K562 (cell line): ENCODE results near the gene BIRC5. TPM values are rescaled to one million over a fixed set of nuclear protein-coding genes. Genes with fewer than 3 reads are reported as not detected.

ENCODE experiments used
- ATF1 ChIP-seq, 2 experiments: fragments of 450-650 bp in 1 of 2; IDR thresholded peaks; 2 replicates each; pipeline ENCODE4 v1.6.1; 2016; ENCODE audit warnings: missing compliant biosample characterization in 1 of 2, missing genetic modification characterization in 1 of 2
- ATF7 ChIP-seq: fragments of 450-650 bp; IDR thresholded peaks from 2 replicates; pipeline ENCODE4 v1.7.1; 2014; ENCODE audit warnings: mild to moderate bottlenecking, moderate library complexity
- BRD9 ChIP-seq: fragments of 450-650 bp; IDR thresholded peaks from 2 replicates; pipeline ENCODE4 v1.6.1; 2018; ENCODE audit warnings: low read depth; ENCODE audit not compliant: partially characterized antibody
- E2F4 ChIP-seq: sonication (generic); formaldehyde crosslinking; IDR thresholded peaks from 2 replicates; pipeline ENCODE4 v1.8.0; 2022; ENCODE audit warnings: mild to moderate bottlenecking, low read depth, missing genetic modification reagents
- E2F5 ChIP-seq: sonication (generic); formaldehyde crosslinking; IDR thresholded peaks from 2 replicates; pipeline ENCODE4 v1.8.0; 2022; ENCODE audit warnings: mild to moderate bottlenecking, missing genetic modification reagents
- ELF4 ChIP-seq: fragments of 450-650 bp; formaldehyde crosslinking; IDR thresholded peaks from 2 replicates; pipeline ENCODE4 v1.4.0; 2022; ENCODE audit warnings: missing genetic modification characterization
- ETV1 ChIP-seq: fragments of 450-650 bp; conservative IDR thresholded peaks from 2 replicates; pipeline ENCODE4 v1.6.1; 2016; ENCODE audit warnings: missing genetic modification characterization, control low read depth, low read depth, missing compliant biosample characterization
- FOS ChIP-seq: IDR thresholded peaks from 3 replicates; pipeline ENCODE4 v1.6.1; 2011; ENCODE audit not compliant: insufficient read length; ENCODE audit errors: extremely low read depth
- HDAC1 ChIP-seq, 2 experiments: fragments of 450-650 bp; IDR thresholded peaks; 2 replicates each; pipeline ENCODE4 v1.6.1; 2016 to 2017; ENCODE audit warnings: inconsistent platforms in 1 of 2, mild to moderate bottlenecking in 1 of 2, moderate library complexity in 1 of 2
- HMGN3 ChIP-seq: IDR thresholded peaks from 2 replicates; pipeline ENCODE4 v1.6.1; 2011; ENCODE audit warnings: borderline replicate concordance, low read depth, mild to moderate bottlenecking, mixed read lengths, low read length; ENCODE audit not compliant: insufficient read length; ENCODE audit errors: extremely low read depth
- JUND ChIP-seq, 2 experiments: IDR thresholded peaks; 2 replicates in 1 of 2; 3 replicates in 1 of 2; pipeline ENCODE4 v1.6.1; 2011; ENCODE audit warnings: borderline replicate concordance in 2 of 2, low read depth in 2 of 2, low read length in 2 of 2, improper control_type of control experiment in 1 of 2, missing biosample characterization in 1 of 2, missing genetic modification characterization in 1 of 2, missing genetic modification reagents in 1 of 2
- MED1 ChIP-seq: sonication (generic); formaldehyde crosslinking; IDR thresholded peaks from 2 replicates; pipeline ENCODE4 v1.8.1; 2023; ENCODE audit warnings: missing genetic modification reagents, borderline replicate concordance
- MTA3 ChIP-seq: fragments of 450-650 bp; formaldehyde crosslinking; IDR thresholded peaks from 2 replicates; pipeline ENCODE4 v1.6.1; 2017; ENCODE audit warnings: mild to moderate bottlenecking, borderline replicate concordance
- NONO ChIP-seq, 2 experiments: fragments of 200-400 bp in 1 of 2; fragments of 450-650 bp in 1 of 2; formaldehyde crosslinking in 1 of 2; IDR thresholded peaks; 2 replicates each; pipeline ENCODE4 v1.6.1; 2017; ENCODE audit warnings: low read depth in 2 of 2, mild to moderate bottlenecking in 2 of 2, moderate library complexity in 2 of 2, low read length in 1 of 2
- NR3C1 ChIP-seq: sonication (generic); formaldehyde crosslinking; IDR thresholded peaks from 2 replicates; pipeline ENCODE4 v1.8.1; 2022; ENCODE audit warnings: missing genetic modification reagents
- RAD21 ChIP-seq, 2 experiments: fragments of 250-450 bp in 1 of 2; fragments of 450-650 bp in 1 of 2; sonication (Bioruptor Pico) in 1 of 2; formaldehyde crosslinking in 1 of 2; IDR thresholded peaks in 1 of 2; conservative IDR thresholded peaks in 1 of 2; 2 replicates each; pipeline versions ENCODE4 v1.4.0 to v1.8.0; 2020 to 2022; ENCODE audit warnings: mild to moderate bottlenecking in 2 of 2, moderate library complexity in 1 of 2
- SMC3 ChIP-seq: conservative IDR thresholded peaks from 2 replicates; pipeline ENCODE4 v1.6.1; 2011; ENCODE audit warnings: low read depth, low read length, improper control_type of control experiment; ENCODE audit not compliant: insufficient read depth
- SPI1 ChIP-seq: IDR thresholded peaks from 2 replicates; pipeline ENCODE4 v1.6.1; 2011; ENCODE audit warnings: low read depth, low read length, control low read depth, borderline replicate concordance
- TCF3 ChIP-seq: sonication (generic); formaldehyde crosslinking; IDR thresholded peaks from 2 replicates; pipeline ENCODE4 v1.4.0; 2020; ENCODE audit warnings: mild to moderate bottlenecking, missing genetic modification reagents
- ZBTB34 ChIP-seq: fragments of 250-450 bp; sonication (Bioruptor Pico); IDR thresholded peaks from 2 replicates; pipeline ENCODE4 v1.8.0; 2021; ENCODE audit warnings: mild to moderate bottlenecking, moderate library complexity
- ZBTB7A ChIP-seq: IDR thresholded peaks from 2 replicates; pipeline ENCODE4 v1.6.1; 2011; ENCODE audit warnings: low read depth, mild to moderate bottlenecking, low read length, moderate library complexity, borderline replicate concordance; ENCODE audit not compliant: control insufficient read depth
- ZNF12 ChIP-seq: sonication (generic); formaldehyde crosslinking; IDR thresholded peaks from 2 replicates; pipeline ENCODE4 v1.4.0; 2020; ENCODE audit warnings: mild to moderate bottlenecking, missing genetic modification reagents
- ZNF121 ChIP-seq: sonication (generic); formaldehyde crosslinking; conservative IDR thresholded peaks from 2 replicates; pipeline ENCODE4 v1.8.0; 2022; ENCODE audit warnings: missing genetic modification reagents
- polyA plus RNA-seq, 8 experiments: library from polyadenylated mRNA; depleted of rRNA in 4 of 8; stranded (reverse) in 5 of 8; unstranded in 3 of 8; fragments of >200 nt; fragmentation: Nextera tagmentation in 2 of 8; fragmentation: Illumina TruSeq in 1 of 8; extraction: Ambion mirVana in 2 of 8; extraction: Trizol in 1 of 8; gene quantifications; 2 replicates each; pipeline versions ENCODE4 v1.2.1 to v1.2.3, GENCODE V29; 2011 to 2014; ENCODE audit warnings: inconsistent platforms in 1 of 8, missing spikeins in 1 of 8
- total RNA-seq, 7 experiments: library from RNA; depleted of rRNA in 6 of 7; stranded (reverse); fragments of >200 nt in 6 of 7; fragmentation: Illumina TruSeq in 2 of 7; extraction: Trizol in 2 of 7; gene quantifications; 2 replicates each; pipeline versions ENCODE4 v1.2.1 to v1.2.3, GENCODE V29; 2011 to 2021; ENCODE audit warnings: low replicate concordance in 1 of 7

BIRC5 gene
- total and polyA plus RNA-seq, 9 of the 15 experiments (the other 6 are each of a cell fraction or from before 2014, with no cell fraction given): 64.4 to 140 (median 101) TPM

- TF ChIP-seq HMGN3: peak; percentile 87
- no peak for TF ChIP-seq ZBTB34
- TF ChIP-seq NONO (IDR thresholded peaks at IDR 0.05; ENCODE audit: low read depth in 2 of 2, low read length in 1 of 2): peak; percentile 23 to 58; a peak in 2 of 4 replicates
- TF ChIP-seq ELF4: no peak
- TF ChIP-seq ZBTB7A: peak; percentile 53; the same call in 1 of the 2 replicates
- TF ChIP-seq SMC3: 0 out of 2 replicates have a peak, but pooled peaks have one; percentile 9
- TF ChIP-seq FOS: peak; percentile 90
- peak; percentile 23 for TF ChIP-seq BRD9
- TF ChIP-seq E2F4: peak; percentile 100
- TF ChIP-seq ZNF12 (CRISPR knock-in tag): no peak
- TF ChIP-seq HDAC1 (IDR thresholded peaks at IDR 0.05): peak in 1 of 2 experiments; percentile 91; a peak in 2 of 4 replicates
- no peak for TF ChIP-seq ETV1 (tag)
- no peak for TF ChIP-seq SPI1
- peak; percentile 92 for TF ChIP-seq E2F5 (CRISPR knock-in tag)
- TF ChIP-seq ATF1 (CRISPR knock-in tag; IDR thresholded peaks at IDR 0.05): no peak
- peak; percentile 80 for TF ChIP-seq ATF1 (tag; IDR thresholded peaks at IDR 0.05)
- peak; percentile 37 for TF ChIP-seq JUND (IDR thresholded peaks at IDR 0.05; ENCODE audit: borderline replicate concordance, low read depth, low read length)
- TF ChIP-seq JUND (tag; IDR thresholded peaks at IDR 0.05; ENCODE audit: borderline replicate concordance, low read depth, low read length): no peak
- TF ChIP-seq MTA3: peak; percentile 97
- peak; percentile 88 for TF ChIP-seq ATF7
- peak; percentile 27; the same call in 1 of the 2 replicates for TF ChIP-seq TCF3 (CRISPR knock-in tag)
- TF ChIP-seq ZNF121 (CRISPR knock-in tag): peak; percentile 26; the same call in 1 of the 2 replicates
- TF ChIP-seq NR3C1 (CRISPR knock-in tag): no peak
- peak; percentile 25 to 28; a peak in 2 of 4 replicates for TF ChIP-seq RAD21 (CRISPR knock-in tag; conservative IDR thresholded peaks at IDR 0.05 in 1 of 2, IDR thresholded peaks at IDR 0.05 in 1 of 2)
- no peak for TF ChIP-seq MED1 (CRISPR knock-in tag)
Measured at GRCh38 chr17:78186692-78187595, 27.1 kb upstream of the BIRC5 start, which contains the start of the genes AFMID and TK1 (continued).
